Measurements from ENCODE around the gene ZNF74.
"Not testable (repeated sequence)": the region's sequence is repeated elsewhere in the genome, so short reads cannot be mapped to it uniquely, and the experiment has no call there.

The ZNF74 gene

DNA sequence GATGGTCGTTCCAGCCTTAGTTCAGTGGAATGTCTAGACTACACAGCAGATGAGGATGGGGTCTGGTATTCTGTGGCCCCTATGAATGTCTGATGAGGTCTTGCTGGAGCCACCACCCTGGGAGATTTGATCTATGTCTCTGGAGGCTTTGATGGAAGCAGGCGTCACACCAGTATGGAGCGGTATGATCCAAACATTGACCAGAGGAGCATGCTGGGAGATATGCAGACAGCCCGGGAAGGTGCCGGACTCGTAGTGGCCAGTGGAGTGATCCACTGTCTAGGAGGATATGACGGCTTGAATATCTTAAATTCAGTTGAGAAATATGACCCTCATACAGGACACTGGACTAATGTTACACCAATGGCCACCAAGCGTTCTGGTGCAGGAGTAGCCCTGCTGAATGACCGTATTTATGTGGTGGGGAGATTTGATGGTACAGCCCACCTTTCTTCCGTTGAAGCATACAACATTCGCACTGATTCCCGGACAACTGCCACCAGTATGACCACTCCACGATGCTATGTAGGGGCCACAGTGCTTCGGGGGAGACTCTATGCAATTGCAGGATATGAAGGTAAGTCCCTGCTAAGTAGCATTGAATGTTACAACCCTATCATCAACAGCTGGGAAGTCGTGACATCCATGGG, 57.3 kb downstream of the ZNF74 start:
- not testable (repeated sequence) for FAIRE-seq

DNA sequence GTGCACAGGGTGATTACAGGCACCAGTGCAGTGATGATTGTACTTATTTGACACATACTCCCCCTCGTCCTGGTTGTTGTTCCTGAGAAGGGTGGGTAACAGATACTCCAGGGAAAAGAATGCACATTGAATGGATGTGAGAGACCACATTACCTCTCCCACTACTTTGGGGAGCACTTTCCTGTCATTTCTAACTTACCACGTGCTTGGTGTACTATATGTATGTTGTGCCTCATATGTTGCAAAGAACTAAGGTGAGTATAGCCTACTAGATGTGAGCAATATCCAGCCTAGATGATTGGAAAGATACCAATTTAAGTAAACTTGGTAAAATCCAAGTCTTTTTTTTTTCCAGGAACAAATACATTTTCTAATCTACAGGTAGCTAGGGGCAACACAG, 58.0 kb downstream of the ZNF74 start:
- FAIRE-seq: no peak

DNA sequence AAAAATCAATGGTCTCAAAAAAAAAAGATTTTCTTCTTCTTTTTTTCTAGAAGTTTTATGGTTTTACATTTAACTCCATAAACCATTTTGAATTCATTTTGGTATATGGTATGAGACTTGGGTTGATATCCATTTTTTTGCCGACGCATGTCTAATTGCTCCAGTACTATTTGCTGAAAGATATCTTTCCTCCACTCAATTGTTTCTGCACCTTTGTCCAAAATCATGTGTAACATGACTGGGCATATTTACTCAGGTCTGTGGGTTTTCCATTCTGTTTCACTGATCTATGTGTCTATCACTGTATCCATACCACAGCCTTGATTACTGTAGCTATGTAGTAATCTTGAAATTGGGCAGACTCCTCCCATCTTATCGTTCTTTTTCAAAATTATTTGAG, 59.3 kb downstream of the ZNF74 start:
- no peak for FAIRE-seq

DNA sequence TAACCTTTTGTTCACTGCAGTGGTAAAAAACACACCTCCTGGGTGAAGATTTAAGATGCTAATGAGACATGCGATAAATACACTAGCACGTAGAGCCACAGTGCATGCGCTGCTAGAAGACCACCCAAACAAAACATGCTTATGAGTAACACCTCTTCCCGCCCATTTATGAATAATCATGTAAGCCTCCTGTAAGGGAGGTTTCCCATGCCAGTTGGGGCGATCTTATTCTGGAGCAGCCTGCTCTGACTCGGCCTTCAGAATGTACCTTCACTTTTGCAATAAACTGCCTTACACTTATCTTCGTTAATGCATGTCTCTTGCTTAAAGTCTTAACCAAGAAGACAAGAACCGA, 61.7 kb downstream of the ZNF74 start:
- no peak for FAIRE-seq

DNA sequence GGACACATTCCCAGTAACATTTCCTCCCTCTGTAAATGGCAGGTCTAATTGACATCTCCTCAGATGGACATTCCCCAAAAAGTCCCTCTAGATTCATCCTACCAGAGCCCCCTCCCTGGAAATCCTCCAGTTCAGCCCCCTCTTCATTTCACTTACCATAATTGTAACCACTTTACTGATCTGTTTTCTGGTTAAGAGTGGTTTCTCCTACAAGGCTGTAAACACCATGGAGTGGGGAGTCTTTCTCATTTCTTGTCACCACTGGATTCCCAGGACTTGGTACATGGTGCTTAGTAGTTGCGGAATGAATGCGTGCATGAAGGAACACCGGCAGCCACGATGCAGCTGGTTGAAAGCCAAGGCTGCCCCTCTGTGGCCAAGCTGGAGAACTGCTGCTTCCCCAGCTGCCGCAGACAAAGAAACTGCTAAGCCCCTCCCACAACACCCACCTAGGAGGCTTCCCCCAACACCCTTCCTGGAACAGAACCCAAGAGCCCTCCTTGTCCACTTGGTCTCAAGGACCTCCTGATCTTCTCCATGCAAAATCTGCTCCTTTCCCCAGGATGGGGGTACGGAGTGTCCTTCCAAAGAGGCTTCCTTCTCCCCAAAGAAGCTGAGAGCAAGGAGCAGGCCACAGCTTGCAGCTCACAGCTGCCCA, 62.2 kb downstream of the ZNF74 start:
- FAIRE-seq: no peak

DNA sequence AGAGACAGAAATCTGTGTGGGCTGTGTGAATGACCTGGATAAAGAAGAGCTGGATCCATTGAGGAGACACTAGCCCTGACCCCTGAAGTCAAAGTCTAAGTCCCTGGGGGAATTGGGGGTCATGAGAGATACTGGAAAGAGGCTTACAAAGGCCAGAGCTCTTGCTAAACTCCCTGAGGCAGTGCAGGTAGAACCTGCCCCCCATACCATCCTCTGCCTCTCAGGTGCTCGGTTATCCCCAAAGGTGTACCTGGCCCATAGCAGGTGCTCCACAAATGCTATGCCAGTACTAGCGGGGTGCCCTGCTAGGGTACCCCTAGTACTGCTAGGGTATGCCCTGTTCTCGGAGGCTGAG, 62.7 kb downstream of the ZNF74 start:
- no peak for FAIRE-seq

DNA sequence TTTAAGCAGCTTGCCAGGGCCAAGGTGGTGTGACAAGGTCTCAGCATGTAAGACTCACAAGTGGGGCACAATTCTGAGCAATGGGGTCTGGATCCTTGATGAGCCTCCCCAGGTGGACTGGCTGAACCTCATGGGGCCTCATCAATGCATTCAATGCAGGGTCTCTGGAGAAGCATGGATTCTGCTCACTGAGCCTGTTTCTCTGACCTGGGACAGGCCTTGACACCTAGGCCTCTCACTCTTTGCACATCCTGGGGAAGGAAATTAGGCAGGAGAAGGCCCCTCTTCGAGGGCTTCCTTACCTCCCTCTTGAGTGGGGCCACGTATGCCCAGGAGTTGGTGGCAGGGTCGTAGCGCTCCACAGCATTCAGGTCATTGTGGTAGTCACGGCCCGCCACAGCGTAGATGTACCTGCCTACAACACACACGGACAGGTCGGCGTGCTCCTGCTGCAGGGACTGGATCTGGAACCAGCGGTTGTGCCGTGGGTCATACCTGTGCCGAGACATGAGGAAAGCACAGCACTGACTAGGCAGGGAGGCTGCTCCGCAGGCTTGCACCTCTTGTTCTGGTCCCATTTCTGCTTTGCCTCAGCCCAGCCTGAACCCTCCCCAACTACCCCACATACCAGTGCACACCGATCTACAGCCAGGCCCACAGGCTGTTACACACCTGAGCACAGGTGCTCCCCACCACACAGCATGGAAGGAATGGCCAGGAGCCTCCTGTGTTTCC, 63.7 kb downstream of the ZNF74 start:
- FAIRE-seq: no peak
